Nephron progenitor cell (in vitro differentiated cells): ENCODE results near the gene GRIP1.
A peak's percentile ranks its signal among the peaks of the same experiment; 100 is the strongest.

Source experiments
- DNase-seq: peaks from one replicate; pipeline ENCODE4 v3.0.0; 2021
- H3K27ac Mint-ChIP-seq: 2 replicates; pipeline ENCODE4 v1.8.0; 2021; ENCODE audit warnings: mild to moderate bottlenecking, moderate library complexity, mixed read lengths
- H3K27me3 Mint-ChIP-seq: 2 replicates; pipeline ENCODE4 v1.8.0; 2021; ENCODE audit warnings: mild to moderate bottlenecking, low read depth, mixed read lengths; ENCODE audit not compliant: poor library complexity
- H3K36me3 Mint-ChIP-seq: 2 replicates; pipeline ENCODE4 v1.8.0; 2021; ENCODE audit warnings: low read depth, mixed read lengths
- H3K4me1 Mint-ChIP-seq: 2 replicates; pipeline ENCODE4 v1.8.0; 2021; ENCODE audit warnings: mixed read lengths
- H3K4me3 Mint-ChIP-seq: 2 replicates; pipeline ENCODE4 v1.8.0; 2021; ENCODE audit warnings: mild to moderate bottlenecking, moderate library complexity, mixed read lengths
- H3K9me3 Mint-ChIP-seq: 2 replicates; pipeline ENCODE4 v1.8.0; 2021; ENCODE audit warnings: mild to moderate bottlenecking, moderate library complexity, mixed read lengths
- TF ChIP-seq, protein P1 (sequence below): fragments of 200-600 bp; sonication (generic); IDR thresholded peaks from 2 replicates; pipeline ENCODE4 v1.5.0; 2021; ENCODE audit warnings: antibody characterized with exemption

The GRIP1 gene

DNA sequence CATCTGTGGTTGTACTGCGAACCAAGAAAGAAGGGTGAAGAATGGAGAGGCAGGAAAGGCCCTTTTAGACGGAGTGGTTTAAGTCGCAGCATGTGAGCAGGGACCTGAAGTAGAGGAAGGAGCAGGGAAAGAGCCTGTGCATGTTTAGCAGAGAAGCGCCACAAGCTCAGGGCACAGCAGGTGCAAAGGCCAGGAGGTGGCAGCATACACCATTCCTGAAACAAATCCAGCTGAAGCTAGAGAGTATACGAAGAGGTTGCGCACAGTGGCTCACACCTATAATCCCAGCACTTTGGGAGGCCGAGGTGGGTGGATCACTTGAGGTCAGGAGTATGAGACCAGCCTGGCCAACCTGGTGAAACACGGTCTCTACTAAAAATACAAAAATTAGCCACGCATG is 326.7 kb downstream of the GRIP1 start:
- TF ChIP-seq, protein P1, sequence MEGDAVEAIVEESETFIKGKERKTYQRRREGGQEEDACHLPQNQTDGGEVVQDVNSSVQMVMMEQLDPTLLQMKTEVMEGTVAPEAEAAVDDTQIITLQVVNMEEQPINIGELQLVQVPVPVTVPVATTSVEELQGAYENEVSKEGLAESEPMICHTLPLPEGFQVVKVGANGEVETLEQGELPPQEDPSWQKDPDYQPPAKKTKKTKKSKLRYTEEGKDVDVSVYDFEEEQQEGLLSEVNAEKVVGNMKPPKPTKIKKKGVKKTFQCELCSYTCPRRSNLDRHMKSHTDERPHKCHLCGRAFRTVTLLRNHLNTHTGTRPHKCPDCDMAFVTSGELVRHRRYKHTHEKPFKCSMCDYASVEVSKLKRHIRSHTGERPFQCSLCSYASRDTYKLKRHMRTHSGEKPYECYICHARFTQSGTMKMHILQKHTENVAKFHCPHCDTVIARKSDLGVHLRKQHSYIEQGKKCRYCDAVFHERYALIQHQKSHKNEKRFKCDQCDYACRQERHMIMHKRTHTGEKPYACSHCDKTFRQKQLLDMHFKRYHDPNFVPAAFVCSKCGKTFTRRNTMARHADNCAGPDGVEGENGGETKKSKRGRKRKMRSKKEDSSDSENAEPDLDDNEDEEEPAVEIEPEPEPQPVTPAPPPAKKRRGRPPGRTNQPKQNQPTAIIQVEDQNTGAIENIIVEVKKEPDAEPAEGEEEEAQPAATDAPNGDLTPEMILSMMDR, result peak; percentile 35
- peak; percentile 20 for DNase-seq

DNA sequence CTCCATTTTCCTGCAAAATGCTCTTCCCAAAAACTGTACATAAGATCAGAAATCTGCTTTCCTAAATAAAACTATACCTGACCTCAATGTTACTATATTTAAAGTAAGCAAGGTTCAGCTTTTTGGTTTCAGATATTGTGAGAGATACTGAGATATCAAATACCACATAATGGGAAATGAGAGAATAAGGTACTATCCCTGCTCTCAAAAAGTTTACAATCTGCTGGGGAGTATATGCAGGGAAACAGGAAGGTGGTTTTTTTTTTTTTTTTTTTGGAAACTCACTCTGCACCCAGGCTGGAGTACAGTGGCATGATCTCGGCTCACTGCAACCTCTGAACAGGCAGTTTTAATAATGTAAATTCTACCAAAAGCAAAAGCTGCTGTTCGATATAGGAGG is 327.6 kb downstream of the GRIP1 start:
- H3K4me1 Mint-ChIP-seq, result no peaks in the 10 kb centered on the region
- DNase-seq, result no peak
- H3K27ac Mint-ChIP-seq, result no peak overlapping the region
- peaks cover 43% of the 10 kb centered on the region for H3K36me3 Mint-ChIP-seq
- TF ChIP-seq, protein P1, result no peak
- no peaks in the 10 kb centered on the region for H3K9me3 Mint-ChIP-seq
- no peak overlapping the region for H3K4me3 Mint-ChIP-seq
- no peaks in the 10 kb centered on the region for H3K27me3 Mint-ChIP-seq

More for the DNA sequence above, 326.7 kb downstream of the GRIP1 start:
- H3K4me1 Mint-ChIP-seq, result no peaks in the 10 kb centered on the region
- H3K4me3 Mint-ChIP-seq, result no peak overlapping the region
- H3K36me3 Mint-ChIP-seq, result peaks cover 39% of the 10 kb centered on the region
- H3K9me3 Mint-ChIP-seq, result no peaks in the 10 kb centered on the region
- no peak overlapping the region for H3K27ac Mint-ChIP-seq
- H3K27me3 Mint-ChIP-seq, result no peaks in the 10 kb centered on the region

DNA sequence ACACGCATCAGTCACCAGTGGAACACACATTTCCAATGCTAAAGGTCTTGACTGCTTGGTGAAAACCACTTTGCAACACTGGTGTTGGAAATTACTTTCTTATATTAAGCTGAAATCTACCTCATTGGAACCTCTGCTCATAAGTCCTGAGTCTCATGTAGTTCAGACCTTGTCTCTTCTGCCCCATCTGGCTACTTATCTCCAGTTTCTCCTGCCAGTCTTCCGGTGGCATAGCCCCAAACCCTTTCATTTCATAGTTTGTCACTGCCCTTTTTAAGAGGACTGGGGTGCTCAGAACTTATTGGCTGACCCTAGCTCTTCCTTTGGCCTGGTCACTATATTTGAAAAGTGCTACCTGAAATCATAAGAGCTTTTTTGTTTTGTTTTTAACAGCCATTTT is 332.9 kb downstream of the GRIP1 start:
- no peak overlapping the region for H3K27ac Mint-ChIP-seq
- peaks cover 33% of the 10 kb centered on the region for H3K9me3 Mint-ChIP-seq
- TF ChIP-seq, protein P1, result no peak
- H3K4me3 Mint-ChIP-seq, result no peak overlapping the region
- H3K4me1 Mint-ChIP-seq, result no peaks in the 10 kb centered on the region
- no peaks in the 10 kb centered on the region for H3K27me3 Mint-ChIP-seq
- DNase-seq, result no peak
- H3K36me3 Mint-ChIP-seq, result peaks cover 85% of the 10 kb centered on the region

DNA sequence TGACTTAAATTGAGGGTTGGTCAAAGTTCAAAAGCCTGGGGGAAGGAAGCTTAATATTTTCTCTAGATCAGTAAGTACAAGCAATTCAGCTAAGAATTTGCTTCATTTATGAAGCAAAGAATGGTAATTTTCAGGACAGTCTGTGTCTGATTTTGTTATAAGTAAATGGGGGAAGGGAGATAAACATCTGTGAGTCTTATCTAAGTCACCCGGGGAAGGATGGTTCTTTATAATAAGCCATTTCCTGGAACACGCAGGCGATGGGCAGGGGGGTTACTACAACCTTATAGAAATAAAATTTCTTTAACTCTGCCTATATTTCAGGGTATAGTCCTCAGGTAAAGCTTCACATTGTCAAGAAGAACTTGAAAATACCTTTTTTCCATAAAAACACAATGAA is 333.7 kb downstream of the GRIP1 start:
- no peak overlapping the region for H3K27ac Mint-ChIP-seq
- no peaks in the 10 kb centered on the region for H3K4me1 Mint-ChIP-seq
- TF ChIP-seq, protein P1, result no peak
- no peak for DNase-seq
- H3K27me3 Mint-ChIP-seq, result no peaks in the 10 kb centered on the region
- H3K9me3 Mint-ChIP-seq, result peaks cover 40% of the 10 kb centered on the region
- H3K36me3 Mint-ChIP-seq, result peaks cover 87% of the 10 kb centered on the region
- H3K4me3 Mint-ChIP-seq, result no peak overlapping the region

DNA sequence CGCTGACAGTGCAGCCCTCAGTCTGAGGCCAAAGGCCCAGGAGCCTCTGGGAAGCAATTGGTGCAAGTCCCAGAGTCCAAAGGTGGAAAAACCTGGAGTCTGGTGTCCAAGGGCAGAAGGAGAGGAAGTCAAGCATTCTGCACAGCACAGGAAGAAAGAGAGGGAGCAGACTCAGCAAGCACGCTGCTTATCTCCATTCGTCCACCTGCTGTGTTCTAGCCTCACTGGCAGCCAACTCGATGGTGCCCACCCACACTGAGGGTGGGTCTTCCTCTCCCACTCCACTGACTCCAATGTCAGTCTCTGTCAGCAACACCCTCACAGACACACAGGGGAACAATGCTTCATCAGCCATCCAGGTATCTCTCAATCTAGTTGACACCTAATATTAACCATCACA is 337.8 kb downstream of the GRIP1 start:
- no peaks in the 10 kb centered on the region for H3K27me3 Mint-ChIP-seq
- TF ChIP-seq, protein P1, result no peak
- H3K9me3 Mint-ChIP-seq, result peaks cover 47% of the 10 kb centered on the region
- H3K27ac Mint-ChIP-seq, result no peak overlapping the region
- DNase-seq, result no peak
- H3K4me3 Mint-ChIP-seq, result no peak overlapping the region
- H3K36me3 Mint-ChIP-seq, result peaks cover 79% of the 10 kb centered on the region
- H3K4me1 Mint-ChIP-seq, result no peaks in the 10 kb centered on the region

DNA sequence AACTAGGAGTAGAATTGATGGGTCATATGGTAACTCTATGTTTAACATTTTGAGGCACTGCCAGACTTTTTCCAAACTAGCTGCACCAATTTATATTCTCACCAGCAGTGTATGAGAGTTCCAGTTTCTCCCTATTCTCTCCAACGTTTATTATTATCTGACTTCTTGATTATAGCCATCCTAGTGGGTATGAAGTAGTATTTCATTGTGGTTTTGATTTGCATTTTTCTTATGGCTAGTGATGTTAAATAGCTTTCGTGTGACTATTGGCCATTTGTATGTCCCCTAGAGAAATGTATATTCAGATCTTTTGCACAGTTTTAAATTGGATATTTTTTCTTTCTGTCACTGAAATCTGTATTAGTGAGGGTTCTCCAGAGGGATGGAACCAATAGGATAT is 338.7 kb downstream of the GRIP1 start:
- TF ChIP-seq, protein P1, result no peak
- no peaks in the 10 kb centered on the region for H3K4me1 Mint-ChIP-seq
- no peak for DNase-seq
- H3K4me3 Mint-ChIP-seq, result no peak overlapping the region
- H3K27ac Mint-ChIP-seq, result no peak overlapping the region
- peaks cover 71% of the 10 kb centered on the region for H3K36me3 Mint-ChIP-seq
- no peaks in the 10 kb centered on the region for H3K27me3 Mint-ChIP-seq
- H3K9me3 Mint-ChIP-seq, result peaks cover 47% of the 10 kb centered on the region
